Spleen (tissue), 7 donors: ENCODE measurements around the gene PAXX.

Experiments
- POLR2A ChIP-seq, 3 donors: fragments of 450-650 bp; IDR thresholded peaks; one replicate each; pipeline ENCODE4 v1.5.1; 2017; ENCODE audit warnings: antibody characterized with exemption in 3 of 3, mild to moderate bottlenecking in 1 of 3
- TF ChIP-seq, protein P1 (sequence below), 11 experiments: fragments of 200-600 bp in 7 of 11; fragments of 450-650 bp in 4 of 11; sonication (generic) in 4 of 11; IDR thresholded peaks in 8 of 11; conservative IDR thresholded peaks in 3 of 11; 1 replicate in 7 of 11; 2 replicates in 4 of 11; pipeline versions ENCODE4 v1.4.0 to v1.8.0; 2016 to 2021; ENCODE audit warnings: antibody characterized with exemption in 11 of 11, inconsistent platforms in 4 of 11, mild to moderate bottlenecking in 1 of 11
- donor health status: DM: no; HTN: no; CAD: no; lungs with moderate emphysema.
- donor health status: DM: no; HTN: no; CAD: no.
- donor health status: DM: no; HTN: no; CAD: no.

DNA sequence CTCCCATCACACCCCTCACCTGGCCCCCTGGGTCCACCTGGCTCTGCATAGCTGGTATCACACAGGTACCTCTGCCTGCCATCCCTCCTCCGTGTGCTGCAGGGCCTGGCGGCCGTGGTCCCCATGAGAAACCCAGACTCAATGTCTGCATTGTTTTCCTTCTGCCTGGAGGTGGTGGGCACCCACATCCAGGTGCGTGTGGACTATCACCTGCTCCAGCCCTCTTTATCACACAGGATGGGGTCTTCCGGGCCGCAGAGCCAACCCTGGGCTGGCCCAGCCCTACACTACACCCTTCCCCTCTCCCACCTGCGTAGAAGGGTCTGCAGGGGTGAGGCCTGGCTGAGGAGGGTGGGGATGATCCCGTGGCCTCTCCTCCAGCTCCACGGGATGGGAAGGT is 46.7 kb downstream of the PAXX start:
- TF ChIP-seq, protein P1, sequence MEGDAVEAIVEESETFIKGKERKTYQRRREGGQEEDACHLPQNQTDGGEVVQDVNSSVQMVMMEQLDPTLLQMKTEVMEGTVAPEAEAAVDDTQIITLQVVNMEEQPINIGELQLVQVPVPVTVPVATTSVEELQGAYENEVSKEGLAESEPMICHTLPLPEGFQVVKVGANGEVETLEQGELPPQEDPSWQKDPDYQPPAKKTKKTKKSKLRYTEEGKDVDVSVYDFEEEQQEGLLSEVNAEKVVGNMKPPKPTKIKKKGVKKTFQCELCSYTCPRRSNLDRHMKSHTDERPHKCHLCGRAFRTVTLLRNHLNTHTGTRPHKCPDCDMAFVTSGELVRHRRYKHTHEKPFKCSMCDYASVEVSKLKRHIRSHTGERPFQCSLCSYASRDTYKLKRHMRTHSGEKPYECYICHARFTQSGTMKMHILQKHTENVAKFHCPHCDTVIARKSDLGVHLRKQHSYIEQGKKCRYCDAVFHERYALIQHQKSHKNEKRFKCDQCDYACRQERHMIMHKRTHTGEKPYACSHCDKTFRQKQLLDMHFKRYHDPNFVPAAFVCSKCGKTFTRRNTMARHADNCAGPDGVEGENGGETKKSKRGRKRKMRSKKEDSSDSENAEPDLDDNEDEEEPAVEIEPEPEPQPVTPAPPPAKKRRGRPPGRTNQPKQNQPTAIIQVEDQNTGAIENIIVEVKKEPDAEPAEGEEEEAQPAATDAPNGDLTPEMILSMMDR (IDR thresholded peaks at IDR 0.05 in 8 of 11, conservative IDR thresholded peaks at IDR 0.05 in 3 of 11) = no peak
- no peak for TF ChIP-seq POLR2A (IDR thresholded peaks at IDR 0.05)
